CD1c-positive myeloid dendritic cell (primary cell): Measurements from ENCODE around the gene RAET1G.
A peak's percentile ranks its signal among the peaks of the same experiment; 100 is the strongest.
"Not testable (repeated sequence)": the region's sequence is repeated elsewhere in the genome, so short reads cannot be mapped to it uniquely, and the experiment has no call there.

ENCODE experiments used
- DNase-seq: peaks from one replicate; pipeline ENCODE4 v3.0.0-alpha.2; 2016; ENCODE audit errors: extremely low spot score

The RAET1G gene

GRCh38 chr6:149922642-149923326 is at the start of gene RAET1G:
Gene RAET1G (minus strand): TSS chr6:149923121. CDS start chr6:149923010, 111 bp downstream.
- peak; percentile 80 for DNase-seq

GRCh38 chr6:149969635-149970034 is 46.7 kb upstream of the RAET1G start:
- DNase-seq, result no peak

- DNase-seq, result not testable (repeated sequence)
Measured at GRCh38 chr6:149968909-149969308, 46.0 kb upstream of the RAET1G start.

- not testable (repeated sequence) for DNase-seq
Measured at GRCh38 chr6:149967999-149968398, 45.1 kb upstream of the RAET1G start.

- no peak for DNase-seq
Measured at GRCh38 chr6:149967591-149967990, 44.7 kb upstream of the RAET1G start.

- not testable (repeated sequence) for DNase-seq
Measured at GRCh38 chr6:149966319-149966718, 43.4 kb upstream of the RAET1G start.

- DNase-seq, result peak; percentile 45
Measured at GRCh38 chr6:149965194-149966020, 42.5 kb upstream of the RAET1G start.

- DNase-seq, result peak; percentile 14
Measured at GRCh38 chr6:149964308-149965193, 41.6 kb upstream of the RAET1G start.

GRCh38 chr6:149963462-149964307 is 40.8 kb upstream of the RAET1G start, which contains the start of gene ULBP1:
Gene ULBP1 (plus strand): TSS chr6:149963943. CDS start chr6:149964050, 107 bp downstream.
- peak; percentile 89 for DNase-seq

- no peak for DNase-seq
Measured at GRCh38 chr6:149963212-149963461, 40.2 kb upstream of the RAET1G start.

GRCh38 chr6:149962461-149963211 is 39.7 kb upstream of the RAET1G start:
- DNase-seq, result no peak

- DNase-seq, result peak; percentile 20
Measured at GRCh38 chr6:149961728-149962425, 39.0 kb upstream of the RAET1G start.

- no peak for DNase-seq
Measured at GRCh38 chr6:149960488-149960887, 37.6 kb upstream of the RAET1G start.

- not testable (repeated sequence) for DNase-seq
Measured at GRCh38 chr6:149959806-149960205, 36.9 kb upstream of the RAET1G start.

- not testable (repeated sequence) for DNase-seq
Measured at GRCh38 chr6:149958124-149958523, 35.2 kb upstream of the RAET1G start.

GRCh38 chr6:149955654-149956317 is 32.9 kb upstream of the RAET1G start:
- DNase-seq, result not testable (repeated sequence)

- DNase-seq, result not testable (repeated sequence)
Measured at GRCh38 chr6:149954984-149955653, 32.2 kb upstream of the RAET1G start.

- not testable (repeated sequence) for DNase-seq
Measured at GRCh38 chr6:149954328-149954983, 31.5 kb upstream of the RAET1G start.
